K562 (cell line): Measurements from ENCODE around the gene CYP11A1. TPM values are rescaled to one million over a fixed set of nuclear protein-coding genes. Genes with fewer than 3 reads are reported as not detected.
A peak's percentile ranks its signal among the peaks of the same experiment; 100 is the strongest.

ENCODE experiments used
- BRF1 ChIP-seq: IDR thresholded peaks from 3 replicates; pipeline ENCODE4 v1.6.1; 2011; ENCODE audit warnings: borderline replicate concordance, mild to moderate bottlenecking; ENCODE audit not compliant: insufficient read length; ENCODE audit errors: extremely low read depth
- CBFA2T2 ChIP-seq: fragments of 450-650 bp; conservative IDR thresholded peaks from 2 replicates; pipeline ENCODE4 v1.6.1; 2017; ENCODE audit warnings: mild to moderate bottlenecking
- CBFB ChIP-seq: sonication (generic); formaldehyde crosslinking; IDR thresholded peaks from 2 replicates; pipeline ENCODE4 v1.4.0; 2020; ENCODE audit warnings: mild to moderate bottlenecking, missing genetic modification reagents
- CUX1 ChIP-seq: fragments of 200-800 bp; sonication (Bioruptor generic); IDR thresholded peaks from 2 replicates; pipeline ENCODE4 v1.6.1; 2016; ENCODE audit warnings: missing genetic modification characterization, missing compliant biosample characterization
- FOXM1 ChIP-seq, 2 experiments: fragments of 450-650 bp in 1 of 2; sonication (generic) in 1 of 2; formaldehyde crosslinking in 1 of 2; IDR thresholded peaks; 2 replicates each; pipeline versions ENCODE4 v1.6.1 to v1.9.0; 2017 to 2022; ENCODE audit warnings: low read depth in 2 of 2, mild to moderate bottlenecking in 2 of 2, missing genetic modification reagents in 1 of 2, moderate library complexity in 1 of 2
- RAD21 ChIP-seq, 2 experiments: fragments of 250-450 bp in 1 of 2; fragments of 450-650 bp in 1 of 2; sonication (Bioruptor Pico) in 1 of 2; formaldehyde crosslinking in 1 of 2; IDR thresholded peaks in 1 of 2; conservative IDR thresholded peaks in 1 of 2; 2 replicates each; pipeline versions ENCODE4 v1.4.0 to v1.8.0; 2020 to 2022; ENCODE audit warnings: mild to moderate bottlenecking in 2 of 2, moderate library complexity in 1 of 2
- polyA plus RNA-seq, 8 experiments: library from polyadenylated mRNA; depleted of rRNA in 4 of 8; stranded (reverse) in 5 of 8; unstranded in 3 of 8; fragments of >200 nt; fragmentation: Nextera tagmentation in 2 of 8; fragmentation: Illumina TruSeq in 1 of 8; extraction: Ambion mirVana in 2 of 8; extraction: Trizol in 1 of 8; gene quantifications; 2 replicates each; pipeline versions ENCODE4 v1.2.1 to v1.2.3, GENCODE V29; 2011 to 2014; ENCODE audit warnings: inconsistent platforms in 1 of 8, missing spikeins in 1 of 8
- total RNA-seq, 7 experiments: library from RNA; depleted of rRNA in 6 of 7; stranded (reverse); fragments of >200 nt in 6 of 7; fragmentation: Illumina TruSeq in 2 of 7; extraction: Trizol in 2 of 7; gene quantifications; 2 replicates each; pipeline versions ENCODE4 v1.2.1 to v1.2.3, GENCODE V29; 2011 to 2021; ENCODE audit warnings: low replicate concordance in 1 of 7
- TF ChIP-seq, protein P1 (sequence below): IDR thresholded peaks from 3 replicates; pipeline ENCODE4 v1.6.1; 2011; ENCODE audit warnings: borderline replicate concordance, mild to moderate bottlenecking; ENCODE audit not compliant: insufficient read length, insufficient read depth
- TF ChIP-seq, protein P2 (sequence below), 2 experiments: fragments of 450-650 bp; formaldehyde crosslinking in 1 of 2; IDR thresholded peaks; 2 replicates each; pipeline versions ENCODE4 v1.4.0 to v1.6.1; 2014 to 2020; ENCODE audit warnings: mild to moderate bottlenecking in 2 of 2, borderline replicate concordance in 1 of 2, low read depth in 1 of 2

The CYP11A1 gene
- total and polyA plus RNA-seq, 9 of the 15 experiments (the other 6 are each of a cell fraction or from before 2014, with no cell fraction given), result 0.06 to 0.24 (median 0.10) TPM; not detected in 4

- TF ChIP-seq CUX1 (CRISPR knock-in tag) (no peak), CBFB (CRISPR knock-in tag) (no peak), CBFA2T2 (no peak), RAD21 (CRISPR knock-in tag; conservative IDR thresholded peaks at IDR 0.05 in 1 of 2, IDR thresholded peaks at IDR 0.05 in 1 of 2) (peak; percentile 51 to 84), FOXM1 (IDR thresholded peaks at IDR 0.05; ENCODE audit: low read depth) (no peak), FOXM1 (CRISPR knock-in tag; IDR thresholded peaks at IDR 0.05; ENCODE audit: low read depth) (no peak), BRF1 (no peak)
- TF ChIP-seq, protein P1, sequence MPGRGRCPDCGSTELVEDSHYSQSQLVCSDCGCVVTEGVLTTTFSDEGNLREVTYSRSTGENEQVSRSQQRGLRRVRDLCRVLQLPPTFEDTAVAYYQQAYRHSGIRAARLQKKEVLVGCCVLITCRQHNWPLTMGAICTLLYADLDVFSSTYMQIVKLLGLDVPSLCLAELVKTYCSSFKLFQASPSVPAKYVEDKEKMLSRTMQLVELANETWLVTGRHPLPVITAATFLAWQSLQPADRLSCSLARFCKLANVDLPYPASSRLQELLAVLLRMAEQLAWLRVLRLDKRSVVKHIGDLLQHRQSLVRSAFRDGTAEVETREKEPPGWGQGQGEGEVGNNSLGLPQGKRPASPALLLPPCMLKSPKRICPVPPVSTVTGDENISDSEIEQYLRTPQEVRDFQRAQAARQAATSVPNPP, result no peak
- TF ChIP-seq, protein P2, sequence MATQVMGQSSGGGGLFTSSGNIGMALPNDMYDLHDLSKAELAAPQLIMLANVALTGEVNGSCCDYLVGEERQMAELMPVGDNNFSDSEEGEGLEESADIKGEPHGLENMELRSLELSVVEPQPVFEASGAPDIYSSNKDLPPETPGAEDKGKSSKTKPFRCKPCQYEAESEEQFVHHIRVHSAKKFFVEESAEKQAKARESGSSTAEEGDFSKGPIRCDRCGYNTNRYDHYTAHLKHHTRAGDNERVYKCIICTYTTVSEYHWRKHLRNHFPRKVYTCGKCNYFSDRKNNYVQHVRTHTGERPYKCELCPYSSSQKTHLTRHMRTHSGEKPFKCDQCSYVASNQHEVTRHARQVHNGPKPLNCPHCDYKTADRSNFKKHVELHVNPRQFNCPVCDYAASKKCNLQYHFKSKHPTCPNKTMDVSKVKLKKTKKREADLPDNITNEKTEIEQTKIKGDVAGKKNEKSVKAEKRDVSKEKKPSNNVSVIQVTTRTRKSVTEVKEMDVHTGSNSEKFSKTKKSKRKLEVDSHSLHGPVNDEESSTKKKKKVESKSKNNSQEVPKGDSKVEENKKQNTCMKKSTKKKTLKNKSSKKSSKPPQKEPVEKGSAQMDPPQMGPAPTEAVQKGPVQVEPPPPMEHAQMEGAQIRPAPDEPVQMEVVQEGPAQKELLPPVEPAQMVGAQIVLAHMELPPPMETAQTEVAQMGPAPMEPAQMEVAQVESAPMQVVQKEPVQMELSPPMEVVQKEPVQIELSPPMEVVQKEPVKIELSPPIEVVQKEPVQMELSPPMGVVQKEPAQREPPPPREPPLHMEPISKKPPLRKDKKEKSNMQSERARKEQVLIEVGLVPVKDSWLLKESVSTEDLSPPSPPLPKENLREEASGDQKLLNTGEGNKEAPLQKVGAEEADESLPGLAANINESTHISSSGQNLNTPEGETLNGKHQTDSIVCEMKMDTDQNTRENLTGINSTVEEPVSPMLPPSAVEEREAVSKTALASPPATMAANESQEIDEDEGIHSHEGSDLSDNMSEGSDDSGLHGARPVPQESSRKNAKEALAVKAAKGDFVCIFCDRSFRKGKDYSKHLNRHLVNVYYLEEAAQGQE (IDR thresholded peaks at IDR 0.05; ENCODE audit: borderline replicate concordance), result peak; percentile 75
- TF ChIP-seq, protein P2 (CRISPR knock-in tag; IDR thresholded peaks at IDR 0.05; ENCODE audit: low read depth), result no peak
These were observed 46.8 kb downstream of the CYP11A1 start (continued) for GRCh38 chr15:74320352-74321247.
